GM12864 (cell line): ENCODE results near the gene WNT9A.
"Not testable (repeated sequence)": the region's sequence is repeated elsewhere in the genome, so short reads cannot be mapped to it uniquely, and the experiment has no call there.

ENCODE experiments used
- DNase-seq: peaks from one replicate; pipeline ENCODE4 v3.0.0-alpha.2; 2011; ENCODE audit warnings: low read depth
- H3K4me3 ChIP-seq: 2 replicates; pipeline ENCODE4 v1.5.1; 2011; ENCODE audit warnings: mild to moderate bottlenecking, low read depth, low read length, control low read depth
- CTCF ChIP-seq: IDR thresholded peaks from 2 replicates; pipeline ENCODE4 v1.5.1; 2011; ENCODE audit warnings: low read depth, mild to moderate bottlenecking, moderate library complexity, low read length, control low read depth, inconsistent platforms; ENCODE audit errors: missing control alignments

The WNT9A gene

DNA sequence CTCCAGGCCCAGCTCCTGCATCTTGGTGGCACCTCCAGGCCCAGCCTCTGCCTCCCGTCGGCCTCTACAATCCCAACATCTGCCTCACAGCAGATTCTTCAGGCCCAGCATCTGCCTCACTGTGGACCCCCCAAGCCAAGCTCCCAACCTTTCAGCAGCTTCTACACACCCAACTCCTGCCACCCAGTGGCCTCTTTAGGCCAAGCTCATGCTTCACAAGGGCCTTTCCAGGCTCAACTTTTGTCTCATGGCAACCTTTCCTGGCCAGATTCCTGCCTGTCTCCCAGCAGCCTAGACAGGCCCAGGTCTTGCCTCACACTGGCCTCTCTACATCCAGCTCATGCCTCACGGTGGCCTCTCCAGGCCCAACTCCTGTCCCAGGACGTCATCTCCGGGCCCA, 20.1 kb upstream of the WNT9A start:
- not testable (repeated sequence) for DNase-seq, H3K4me3 ChIP-seq

DNA sequence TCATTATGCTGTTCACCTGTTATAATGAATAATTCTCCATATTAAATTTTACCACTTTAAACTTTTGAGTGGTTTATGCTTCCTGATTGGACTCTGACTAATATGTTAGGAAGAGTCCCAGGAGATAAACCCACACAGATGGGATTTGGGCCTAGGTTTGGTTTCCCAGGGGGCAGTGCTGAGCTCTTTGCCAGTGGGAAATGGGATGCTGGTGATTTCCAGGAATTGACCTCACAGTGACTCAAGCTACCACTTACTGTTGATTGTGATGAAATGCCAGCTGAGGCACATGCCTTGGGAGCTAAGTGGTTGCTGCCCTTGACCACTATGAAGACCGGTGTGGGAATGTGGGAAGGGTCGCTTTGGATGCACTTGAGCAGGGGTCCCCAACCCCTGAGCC, 19.0 kb upstream of the WNT9A start:
- DNase-seq, H3K4me3 ChIP-seq: not testable (repeated sequence)

GRCh38 chr1:227961651-227962466, 14.1 kb upstream of the WNT9A start:
- no peak for DNase-seq
- TF ChIP-seq CTCF: no peak

DNA sequence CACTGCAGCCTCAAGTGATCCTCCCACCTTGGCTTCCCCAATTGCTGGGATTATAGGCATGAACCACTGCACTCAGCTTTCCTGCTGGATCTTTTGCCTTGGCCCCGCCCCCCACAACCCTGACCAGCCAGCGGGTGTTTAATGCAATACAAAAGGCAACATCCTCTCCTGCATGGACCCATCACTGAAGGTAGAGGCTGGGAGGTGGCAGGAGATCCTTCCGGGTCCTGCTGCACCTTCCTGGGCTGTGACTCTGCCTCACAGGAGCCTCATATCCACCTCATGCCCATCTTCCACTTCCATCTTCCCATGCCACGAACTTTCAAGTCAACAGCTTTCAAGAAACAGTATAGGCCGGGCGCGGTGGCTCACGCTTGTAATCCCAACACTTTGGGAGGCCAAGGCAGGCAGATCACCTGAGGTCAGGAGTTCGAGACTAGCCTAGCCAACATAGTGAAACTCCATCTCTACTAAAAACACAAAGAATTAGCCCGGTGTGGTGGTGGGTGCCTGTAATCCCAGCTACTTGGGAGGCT, 11.7 kb upstream of the WNT9A start:
- DNase-seq: no peak
- no peak overlapping the region for H3K4me3 ChIP-seq
- TF ChIP-seq CTCF: no peak

More at GRCh38 chr1:227961651-227962466, 14.1 kb upstream of the WNT9A start:
- H3K4me3 ChIP-seq: no peak overlapping the region

GRCh38 chr1:227958617-227959324, 11.0 kb upstream of the WNT9A start:
- TF ChIP-seq CTCF: no peak
- no peak overlapping the region for H3K4me3 ChIP-seq
- no peak for DNase-seq

- no peak for TF ChIP-seq CTCF
Measured at GRCh38 chr1:227955808-227956207, 8.1 kb upstream of the WNT9A start.

GRCh38 chr1:227954163-227954850, 6.6 kb upstream of the WNT9A start:
- no peak for TF ChIP-seq CTCF

More at GRCh38 chr1:227955808-227956207, 8.1 kb upstream of the WNT9A start:
- no peak for DNase-seq
- H3K4me3 ChIP-seq: no peak overlapping the region

More at GRCh38 chr1:227954163-227954850, 6.6 kb upstream of the WNT9A start:
- no peak for DNase-seq
- no peak overlapping the region for H3K4me3 ChIP-seq
